ENCODE results near the gene SSBP3.
A peak's percentile ranks its signal among the peaks of the same experiment; 100 is the strongest.

The SSBP3 gene

GRCh38 chr1:54298284-54299033 lies 107.7 kb downstream of the SSBP3 start:
- peak overlapping the region; percentile 60 to 90 (median 78) for H3K4me2 ChIP-seq
- H3K27ac ChIP-seq: peak overlapping the region in 10 of 11 experiments; percentile 24 to 73 (median 58); a peak in 18 of 22 replicates
- peak overlapping the region in 3 of 10 experiments; percentile 12 to 21 (median 14); a peak in 1 of 20 replicates for H3K4me3 ChIP-seq
- no peaks in the 10 kb centered on the region for H3K27me3 ChIP-seq
- TF ChIP-seq Cebpa-rat (IDR thresholded peaks at IDR 0.05): no peak
- peaks cover 36 to 52% (median 44%) of the 10 kb centered on the region in 10 experiments for H3K4me1 ChIP-seq
- H3K9ac ChIP-seq: peak overlapping the region; percentile 5 to 58 (median 40); a peak in 18 of 22 replicates
- no peaks in the 10 kb centered on the region; a peak in 1 of 22 replicates for H3K36me3 ChIP-seq
- H3K9me3 ChIP-seq (replicated peaks in 1 of 11): no peaks in the 10 kb centered on the region
- peaks cover 36 to 99% (median 76%) of the 10 kb centered on the region in 11 experiments; a peak in 18 of 22 replicates for H4K20me1 ChIP-seq

GRCh38 chr1:54297596-54298283 lies 108.5 kb downstream of the SSBP3 start:
- Histone ChIP-seq H4K20me1 (peaks cover 33 to 99% (median 76%) of the 10 kb centered on the region in 11 experiments; a peak in 19 of 22 replicates), H3K9ac (peak overlapping the region; percentile 5 to 58 (median 40); a peak in 19 of 22 replicates), H3K4me2 (peak overlapping the region; percentile 60 to 90 (median 78)), H3K4me3 (peak overlapping the region in 2 of 10 experiments; percentile 12 to 21; a peak in 1 of 20 replicates), H3K36me3 (no peaks in the 10 kb centered on the region; a peak in 1 of 22 replicates), H3K9me3 (replicated peaks in 1 of 11) (no peaks in the 10 kb centered on the region), H3K27ac (peak overlapping the region in 10 of 11 experiments; percentile 24 to 73 (median 58); a peak in 18 of 22 replicates), H3K27me3 (no peaks in the 10 kb centered on the region), H3K4me1 (peaks cover 36 to 52% (median 44%) of the 10 kb centered on the region in 10 experiments)
- no peak for TF ChIP-seq Cebpa-rat (IDR thresholded peaks at IDR 0.05)

GRCh38 chr1:54296666-54297065 lies 109.5 kb downstream of the SSBP3 start:
- no peak overlapping the region for H3K9ac ChIP-seq
- peaks cover 36 to 57% (median 49%) of the 10 kb centered on the region in 10 experiments for H3K4me1 ChIP-seq
- H3K4me2 ChIP-seq: no peak overlapping the region
- peaks cover 34 to 99% (median 79%) of the 10 kb centered on the region in 11 experiments; a peak in 20 of 22 replicates for H4K20me1 ChIP-seq
- no peaks in the 10 kb centered on the region for H3K9me3 ChIP-seq (replicated peaks in 1 of 11)
- TF ChIP-seq Cebpa-rat (IDR thresholded peaks at IDR 0.05): no peak
- no peak overlapping the region for H3K27ac ChIP-seq
- no peak overlapping the region for H3K4me3 ChIP-seq
- no peaks in the 10 kb centered on the region for H3K27me3 ChIP-seq
- no peaks in the 10 kb centered on the region; a peak in 1 of 22 replicates for H3K36me3 ChIP-seq

GRCh38 chr1:54294887-54295286 lies 111.3 kb downstream of the SSBP3 start:
- H3K27ac ChIP-seq: no peak overlapping the region
- no peak overlapping the region for H3K9ac ChIP-seq
- H3K4me3 ChIP-seq: no peak overlapping the region
- H3K27me3 ChIP-seq: no peaks in the 10 kb centered on the region
- H3K9me3 ChIP-seq (replicated peaks in 1 of 11): no peaks in the 10 kb centered on the region
- peaks cover 26 to 55% (median 40%) of the 10 kb centered on the region in 10 experiments for H3K4me1 ChIP-seq
- H4K20me1 ChIP-seq: peaks cover 32 to 99% (median 79%) of the 10 kb centered on the region in 11 experiments; a peak in 20 of 22 replicates
- H3K36me3 ChIP-seq: no peaks in the 10 kb centered on the region; a peak in 1 of 22 replicates
- H3K4me2 ChIP-seq: 0 out of 22 replicates have a peak overlapping the region, but pooled peaks of 1 of the 11 experiments have one; percentile 15
- TF ChIP-seq Cebpa-rat (IDR thresholded peaks at IDR 0.05): no peak

GRCh38 chr1:54292002-54292911 lies 113.9 kb downstream of the SSBP3 start:
- H3K36me3 ChIP-seq: no peaks in the 10 kb centered on the region; a peak in 1 of 22 replicates
- H3K4me2 ChIP-seq: peak overlapping the region in 1 of 11 experiments; percentile 10; a peak in 1 of 22 replicates
- H3K9me3 ChIP-seq (replicated peaks in 1 of 11): no peaks in the 10 kb centered on the region
- no peak for TF ChIP-seq Cebpa-rat (IDR thresholded peaks at IDR 0.05)
- H3K27me3 ChIP-seq: no peaks in the 10 kb centered on the region
- H3K27ac ChIP-seq: 0 out of 22 replicates have a peak overlapping the region, but pooled peaks of 1 of the 11 experiments have one; percentile 10
- H3K4me1 ChIP-seq: peaks cover 11 to 47% (median 34%) of the 10 kb centered on the region in 10 experiments
- no peak overlapping the region for H3K9ac ChIP-seq
- no peak overlapping the region for H3K4me3 ChIP-seq
- H4K20me1 ChIP-seq: peaks cover 20 to 94% (median 63%) of the 10 kb centered on the region in 11 experiments; a peak in 20 of 22 replicates

GRCh38 chr1:54291276-54292001 lies 114.8 kb downstream of the SSBP3 start:
- H3K27me3 ChIP-seq: no peaks in the 10 kb centered on the region
- H3K4me2 ChIP-seq: peak overlapping the region in 1 of 11 experiments; percentile 10; a peak in 1 of 22 replicates
- no peaks in the 10 kb centered on the region; a peak in 1 of 22 replicates for H3K36me3 ChIP-seq
- TF ChIP-seq Cebpa-rat (IDR thresholded peaks at IDR 0.05): no peak
- peaks cover 20 to 94% (median 59%) of the 10 kb centered on the region in 11 experiments; a peak in 20 of 22 replicates for H4K20me1 ChIP-seq
- H3K4me1 ChIP-seq: peaks cover 19 to 54% (median 38%) of the 10 kb centered on the region in 10 experiments
- H3K9me3 ChIP-seq (replicated peaks in 1 of 11): no peaks in the 10 kb centered on the region
- no peak overlapping the region for H3K4me3 ChIP-seq
- 0 out of 22 replicates have a peak overlapping the region, but pooled peaks of 1 of the 11 experiments have one; percentile 10 for H3K27ac ChIP-seq
- no peak overlapping the region for H3K9ac ChIP-seq

GRCh38 chr1:54290506-54291184 lies 115.5 kb downstream of the SSBP3 start:
- no peaks in the 10 kb centered on the region for H3K9me3 ChIP-seq (replicated peaks in 1 of 11)
- H3K36me3 ChIP-seq: no peaks in the 10 kb centered on the region; a peak in 1 of 22 replicates
- H3K4me1 ChIP-seq: peaks cover 27 to 62% (median 43%) of the 10 kb centered on the region in 10 experiments
- no peak for TF ChIP-seq Cebpa-rat (IDR thresholded peaks at IDR 0.05)
- H3K27ac ChIP-seq: no peak overlapping the region
- no peak overlapping the region for H3K9ac ChIP-seq
- H3K4me3 ChIP-seq: no peak overlapping the region
- H4K20me1 ChIP-seq: peaks cover 20 to 94% (median 54%) of the 10 kb centered on the region in 11 experiments; a peak in 19 of 22 replicates
- no peaks in the 10 kb centered on the region for H3K27me3 ChIP-seq
- no peak overlapping the region for H3K4me2 ChIP-seq

Measured in BLaER1 treated with 17β-estradiol and CSF1 and Interleukin-3, amounts not matched to agents 10 nM and 100 nM (cell line).